HepG2 (cell line): Measurements from ENCODE around the gene RCE1.

ENCODE experiments used
- ATF2 ChIP-seq: sonication (generic); formaldehyde crosslinking; IDR thresholded peaks from 2 replicates; pipeline ENCODE4 v1.4.0; 2020; ENCODE audit warnings: missing genetic modification reagents
- CTCF ChIP-seq: sonication (generic); formaldehyde crosslinking; IDR thresholded peaks from 2 replicates; pipeline ENCODE4 v1.5.0; 2020; ENCODE audit warnings: mild to moderate bottlenecking, missing genetic modification reagents, moderate library complexity
- ELF4 ChIP-seq: sonication (generic); formaldehyde crosslinking; IDR thresholded peaks from 2 replicates; pipeline ENCODE4 v1.5.0; 2020; ENCODE audit warnings: missing genetic modification reagents, mild to moderate bottlenecking, moderate library complexity, borderline replicate concordance
- EP300 ChIP-seq, 3 experiments: sonication (generic) in 1 of 3; formaldehyde crosslinking in 1 of 3; IDR thresholded peaks; 2 replicates each; pipeline versions ENCODE4 v1.5.1 to v1.6.1; 2011 to 2020; ENCODE audit warnings: low read depth in 2 of 3, low read length in 2 of 3, borderline replicate concordance in 1 of 3, improper control_type of control experiment in 1 of 3, mild to moderate bottlenecking in 1 of 3, missing genetic modification reagents in 1 of 3, moderate library complexity in 1 of 3
- NFKBIZ ChIP-seq: IDR thresholded peaks from 2 replicates; pipeline ENCODE4 v1.6.1; 2018; ENCODE audit warnings: missing genetic modification reagents, missing compliant biosample characterization
- RFX5 ChIP-seq: IDR thresholded peaks from 2 replicates; pipeline ENCODE4 v1.6.1; 2011; ENCODE audit warnings: low read depth, low read length, improper control_type of control experiment
- TARDBP ChIP-seq: sonication (generic); formaldehyde crosslinking; IDR thresholded peaks from 2 replicates; pipeline ENCODE4 v1.8.0; 2022; ENCODE audit warnings: mild to moderate bottlenecking, missing genetic modification reagents
- XRCC5 ChIP-seq: fragments of 200-400 bp; formaldehyde crosslinking; optimal IDR thresholded peaks from 2 replicates; pipeline ENCODE3; 2017; ENCODE audit warnings: mild to moderate bottlenecking, low read length
- ZNF274 ChIP-seq: sonication (generic); formaldehyde crosslinking; IDR thresholded peaks from 2 replicates; pipeline ENCODE4 v1.5.1; 2020; ENCODE audit warnings: mild to moderate bottlenecking, missing genetic modification reagents
- TF ChIP-seq, protein P1 (sequence below): sonication (generic); formaldehyde crosslinking; conservative IDR thresholded peaks from 2 replicates; pipeline ENCODE4 v1.4.0; 2020; ENCODE audit warnings: missing genetic modification reagents
- TF ChIP-seq, protein P2 (sequence below): sonication (generic); formaldehyde crosslinking; IDR thresholded peaks from 2 replicates; pipeline ENCODE4 v1.8.0; 2022; ENCODE audit warnings: mild to moderate bottlenecking, missing genetic modification reagents, moderate library complexity

- no peak for TF ChIP-seq CTCF (CRISPR knock-in tag)
- no peak for TF ChIP-seq NFKBIZ (CRISPR knock-in tag)
- no peak for TF ChIP-seq ELF4 (CRISPR knock-in tag)
- TF ChIP-seq RFX5, result no peak
- no peak for TF ChIP-seq ATF2 (CRISPR knock-in tag)
- TF ChIP-seq, protein P1, sequence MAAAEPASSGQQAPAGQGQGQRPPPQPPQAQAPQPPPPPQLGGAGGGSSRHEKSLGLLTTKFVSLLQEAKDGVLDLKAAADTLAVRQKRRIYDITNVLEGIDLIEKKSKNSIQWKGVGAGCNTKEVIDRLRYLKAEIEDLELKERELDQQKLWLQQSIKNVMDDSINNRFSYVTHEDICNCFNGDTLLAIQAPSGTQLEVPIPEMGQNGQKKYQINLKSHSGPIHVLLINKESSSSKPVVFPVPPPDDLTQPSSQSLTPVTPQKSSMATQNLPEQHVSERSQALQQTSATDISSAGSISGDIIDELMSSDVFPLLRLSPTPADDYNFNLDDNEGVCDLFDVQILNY (CRISPR knock-in tag), result no peak
- TF ChIP-seq XRCC5, result no peak
- no peak for TF ChIP-seq ZNF274
- no peak for TF ChIP-seq TARDBP
- TF ChIP-seq EP300 (IDR thresholded peaks at IDR 0.05; ENCODE audit: low read depth in 2 of 2, low read length in 2 of 2), result no peak
- TF ChIP-seq EP300 (CRISPR knock-in tag; IDR thresholded peaks at IDR 0.05; ENCODE audit: borderline replicate concordance), result no peak
- TF ChIP-seq, protein P2, sequence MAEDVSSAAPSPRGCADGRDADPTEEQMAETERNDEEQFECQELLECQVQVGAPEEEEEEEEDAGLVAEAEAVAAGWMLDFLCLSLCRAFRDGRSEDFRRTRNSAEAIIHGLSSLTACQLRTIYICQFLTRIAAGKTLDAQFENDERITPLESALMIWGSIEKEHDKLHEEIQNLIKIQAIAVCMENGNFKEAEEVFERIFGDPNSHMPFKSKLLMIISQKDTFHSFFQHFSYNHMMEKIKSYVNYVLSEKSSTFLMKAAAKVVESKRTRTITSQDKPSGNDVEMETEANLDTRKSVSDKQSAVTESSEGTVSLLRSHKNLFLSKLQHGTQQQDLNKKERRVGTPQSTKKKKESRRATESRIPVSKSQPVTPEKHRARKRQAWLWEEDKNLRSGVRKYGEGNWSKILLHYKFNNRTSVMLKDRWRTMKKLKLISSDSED (CRISPR knock-in tag), result no peak
Measured at GRCh38 chr11:66878474-66878873, 35.2 kb downstream of the RCE1 start.
